Measurements from ENCODE around the gene CFAP206. TPM values are rescaled to one million over a fixed set of nuclear protein-coding genes. Genes with fewer than 3 reads are reported as not detected.

Gene CFAP206, protein sequence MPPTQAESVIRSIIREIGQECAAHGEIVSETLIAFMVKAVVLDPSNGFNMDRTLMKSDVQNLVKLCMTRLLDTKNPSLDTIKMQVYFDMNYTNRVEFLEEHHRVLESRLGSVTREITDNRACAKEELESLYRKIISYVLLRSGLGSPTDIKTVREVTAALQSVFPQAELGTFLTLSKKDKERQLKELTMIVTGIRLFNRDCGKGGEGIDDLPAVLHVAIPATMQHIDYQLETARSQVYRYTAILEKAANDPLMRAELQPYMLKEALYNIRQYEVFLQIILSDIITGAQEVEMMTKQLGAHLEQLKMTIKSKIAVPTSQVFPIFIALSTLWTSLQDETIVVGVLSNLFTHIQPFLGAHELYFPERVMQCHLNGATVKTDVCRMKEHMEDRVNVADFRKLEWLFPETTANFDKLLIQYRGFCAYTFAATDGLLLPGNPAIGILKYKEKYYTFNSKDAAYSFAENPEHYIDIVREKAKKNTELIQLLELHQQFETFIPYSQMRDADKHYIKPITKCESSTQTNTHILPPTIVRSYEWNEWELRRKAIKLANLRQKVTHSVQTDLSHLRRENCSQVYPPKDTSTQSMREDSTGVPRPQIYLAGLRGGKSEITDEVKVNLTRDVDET
- polyA plus RNA-seq (ENCODE audit: insufficient read length in 4 of 4), result 1 to 10 TPM in 3 of 4 donors, under 1 TPM in 1; 0.37 to 3.7 (median 3.1) TPM

DNA sequence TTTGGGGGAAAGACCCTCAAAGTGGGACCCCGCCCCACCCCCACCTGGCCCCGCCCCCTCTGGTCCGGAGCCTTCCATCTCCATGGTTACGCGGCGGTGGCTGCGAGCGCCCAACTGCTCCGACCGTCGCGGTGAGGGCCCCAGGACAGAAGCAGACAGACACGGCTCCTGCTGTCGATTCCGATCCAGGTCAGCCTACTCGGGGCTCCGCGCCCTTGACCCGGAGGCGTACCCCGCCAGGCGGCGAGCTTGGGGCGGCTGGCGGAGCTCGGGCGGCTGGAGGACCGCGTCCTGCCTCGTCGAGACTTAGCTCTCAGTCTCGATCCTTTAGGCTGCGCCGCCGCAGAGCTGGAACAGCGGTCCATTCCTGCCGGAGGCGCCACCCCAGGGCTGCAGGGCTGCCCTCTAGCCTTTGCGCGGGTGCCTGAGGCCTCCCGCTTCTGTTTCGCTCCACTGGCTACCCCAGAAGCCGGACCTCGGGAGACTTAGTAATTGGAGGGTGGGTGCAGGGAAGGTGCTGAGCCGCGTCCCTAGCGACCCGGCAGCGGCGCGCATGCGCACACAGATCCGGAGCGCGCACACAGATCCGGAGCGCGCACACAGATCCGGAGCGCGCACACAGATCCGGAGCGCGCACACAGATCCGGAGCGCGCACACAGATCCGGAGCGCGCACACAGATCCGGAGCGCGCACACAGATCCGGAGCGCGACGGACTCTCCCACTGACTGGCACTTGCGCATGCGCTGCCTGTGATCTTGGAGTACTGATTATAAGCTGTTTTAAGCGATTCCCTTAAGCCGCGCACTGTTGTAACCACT is at the start of gene CFAP206:
CFAP206 (plus strand) TSS at position 72 of the 820 bp plus-strand sequence. CDS start 1,868 bp downstream, outside the sequence.
- DNase-seq (ENCODE audit: low read depth in 4 of 4, low spot score in 3 of 4), result peak; percentile 69 to 79 (median 70)

DNA sequence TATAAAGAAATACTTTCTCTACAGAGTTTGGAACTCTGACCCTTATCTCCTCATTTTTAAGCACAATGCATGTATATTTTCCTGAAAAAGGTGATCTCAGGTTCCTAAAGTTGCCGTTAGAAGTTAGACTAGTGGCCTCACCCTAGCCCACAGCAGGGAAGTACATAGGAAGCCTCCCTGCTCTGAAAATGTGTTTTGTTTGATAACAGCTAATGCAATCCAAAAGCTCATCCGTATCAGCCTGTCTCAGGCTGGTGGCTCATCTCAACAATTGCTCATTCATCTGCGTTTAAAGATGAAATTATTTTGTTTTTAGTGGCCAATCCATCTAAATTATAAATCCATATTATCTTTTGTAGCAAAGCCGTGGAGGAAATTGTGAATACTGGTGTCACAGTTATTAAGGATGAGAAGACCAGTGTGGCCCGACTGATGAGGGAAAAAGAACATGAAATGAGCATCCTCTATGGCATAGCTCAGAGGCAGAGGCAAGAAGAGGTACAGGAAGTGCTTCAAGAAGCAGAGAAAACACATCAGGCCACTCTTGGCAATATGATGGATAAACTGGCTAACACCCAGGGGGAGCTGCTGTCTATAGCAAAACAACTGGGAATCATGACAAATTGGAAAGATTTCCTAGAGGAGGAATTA is 43.0 kb upstream of the CFAP206 start:
- DNase-seq (ENCODE audit: low read depth in 4 of 4, low spot score in 3 of 4), result no peak

GRCh38 chr6:87366072-87366827 is 41.5 kb upstream of the CFAP206 start:
- DNase-seq (ENCODE audit: low read depth in 4 of 4, low spot score in 3 of 4), result no peak

GRCh38 chr6:87366899-87367298 is 40.9 kb upstream of the CFAP206 start:
- no peak for DNase-seq (ENCODE audit: low read depth in 4 of 4, low spot score in 3 of 4)

DNA sequence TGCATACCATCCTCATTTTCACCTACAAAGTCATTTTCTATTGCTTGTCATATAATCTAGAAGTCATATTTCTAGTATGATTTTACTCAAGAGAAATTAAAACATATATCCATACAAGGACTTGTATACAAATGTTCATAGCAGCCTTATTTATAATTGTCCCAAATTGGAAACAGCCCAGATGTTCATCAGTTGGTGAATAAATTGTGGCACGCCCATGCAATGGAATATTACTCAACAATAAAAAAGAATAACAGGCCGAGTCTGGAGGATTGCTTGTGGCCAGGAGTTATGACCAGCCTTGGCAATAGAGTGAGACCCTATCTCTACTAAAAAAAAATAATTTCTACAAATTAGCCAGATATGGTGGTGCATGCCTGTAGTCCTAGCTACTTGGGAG is 34.4 kb upstream of the CFAP206 start:
- DNase-seq (ENCODE audit: low read depth in 4 of 4, low spot score in 3 of 4), result no peak

DNA sequence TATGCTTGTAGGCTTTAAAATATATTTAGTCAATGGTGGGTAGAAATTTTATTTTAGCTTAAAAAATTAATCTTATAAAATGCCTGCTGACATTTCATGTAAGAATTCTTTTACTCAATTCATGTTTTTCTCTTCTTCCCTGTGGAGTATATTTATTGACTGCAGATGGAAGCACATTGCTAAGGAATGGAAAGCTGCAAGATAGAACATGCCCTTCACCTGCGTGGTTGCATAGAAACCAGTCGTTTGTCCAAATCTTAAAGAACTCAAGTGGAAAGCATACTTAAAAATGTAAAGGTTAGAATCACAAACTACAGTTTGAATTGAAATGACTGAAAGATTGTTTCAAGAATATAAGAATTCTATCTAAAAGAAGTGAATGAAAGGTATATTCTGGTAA is 32.5 kb upstream of the CFAP206 start:
- DNase-seq (ENCODE audit: low read depth in 4 of 4, low spot score in 3 of 4), result no peak

GRCh38 chr6:87376643-87377042 is 31.1 kb upstream of the CFAP206 start:
- DNase-seq (ENCODE audit: low read depth in 4 of 4, low spot score in 3 of 4), result no peak

- no peak for DNase-seq (ENCODE audit: low read depth in 4 of 4, low spot score in 3 of 4)
These were observed 28.8 kb upstream of the CFAP206 start for GRCh38 chr6:87378947-87379346.

DNA sequence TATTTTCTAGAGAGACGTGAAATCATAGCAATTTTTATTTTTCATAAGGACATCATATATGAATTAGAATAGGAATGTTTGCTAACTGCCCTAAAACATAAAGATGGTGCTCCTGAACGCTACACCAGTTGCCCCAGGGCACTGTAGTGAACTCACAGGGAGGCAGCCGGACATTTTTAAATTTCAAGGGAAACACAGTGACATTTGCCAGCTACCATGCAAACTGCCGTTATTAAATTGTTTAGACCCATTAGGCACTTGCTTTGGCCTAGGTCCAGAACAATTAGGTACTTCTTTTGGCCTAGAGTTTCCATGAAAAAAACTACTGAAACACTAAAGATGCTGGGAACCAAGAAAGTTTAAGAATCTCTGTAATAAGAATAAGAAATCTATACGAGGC is 24.9 kb upstream of the CFAP206 start:
- DNase-seq (ENCODE audit: low read depth in 4 of 4, low spot score in 3 of 4), result no peak

DNA sequence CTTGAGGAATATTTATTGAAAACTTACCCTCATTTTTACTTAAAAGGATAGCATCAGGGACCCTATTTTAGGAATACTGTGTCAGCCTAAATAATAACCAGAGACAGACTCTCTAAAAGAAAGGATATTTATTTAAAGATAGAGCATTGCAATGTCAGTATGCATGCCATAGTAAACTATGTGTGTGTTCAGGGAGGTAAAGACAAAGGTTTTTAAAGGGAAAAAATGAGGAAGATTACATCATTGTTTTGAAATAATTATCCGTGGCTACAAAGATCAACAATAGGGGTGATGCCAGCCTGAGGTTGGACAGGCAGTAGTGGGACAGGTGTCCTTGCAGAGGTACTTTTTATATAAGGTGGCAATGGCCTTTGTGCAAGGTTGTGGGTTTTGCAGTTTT is 23.7 kb upstream of the CFAP206 start:
- DNase-seq (ENCODE audit: low read depth in 4 of 4, low spot score in 3 of 4), result no peak

GRCh38 chr6:87384449-87384848 is 23.3 kb upstream of the CFAP206 start:
- DNase-seq (ENCODE audit: low read depth in 4 of 4, low spot score in 3 of 4), result no peak

DNA sequence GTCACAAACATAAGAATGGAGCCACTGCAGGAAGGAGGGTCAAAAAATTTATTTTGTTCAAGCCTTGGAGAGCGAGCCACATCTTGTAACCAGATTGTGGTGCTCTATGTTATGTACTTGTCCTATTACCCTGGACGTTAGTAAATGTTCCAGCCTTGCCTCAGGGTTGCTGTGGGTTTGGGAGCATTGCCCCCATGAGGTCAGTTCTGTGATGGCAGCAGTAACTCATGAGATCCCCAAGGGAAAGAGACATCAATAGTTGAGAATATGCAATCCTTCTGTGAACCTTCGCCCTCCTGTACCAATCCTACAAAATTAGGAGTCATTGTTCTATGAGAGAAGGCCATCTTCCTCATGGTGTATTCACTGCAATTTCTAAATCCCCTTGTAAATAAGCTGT is 16.4 kb upstream of the CFAP206 start:
- DNase-seq (ENCODE audit: low read depth in 4 of 4, low spot score in 3 of 4), result no peak

- peak in 3 of 4 donors; percentile 29 to 34 (median 29) for DNase-seq (ENCODE audit: low read depth in 4 of 4, low spot score in 3 of 4)
These were observed 14.6 kb upstream of the CFAP206 start for GRCh38 chr6:87393026-87393622.

GRCh38 chr6:87395431-87395830 is 12.3 kb upstream of the CFAP206 start:
- DNase-seq (ENCODE audit: low read depth in 4 of 4, low spot score in 3 of 4), result no peak

DNA sequence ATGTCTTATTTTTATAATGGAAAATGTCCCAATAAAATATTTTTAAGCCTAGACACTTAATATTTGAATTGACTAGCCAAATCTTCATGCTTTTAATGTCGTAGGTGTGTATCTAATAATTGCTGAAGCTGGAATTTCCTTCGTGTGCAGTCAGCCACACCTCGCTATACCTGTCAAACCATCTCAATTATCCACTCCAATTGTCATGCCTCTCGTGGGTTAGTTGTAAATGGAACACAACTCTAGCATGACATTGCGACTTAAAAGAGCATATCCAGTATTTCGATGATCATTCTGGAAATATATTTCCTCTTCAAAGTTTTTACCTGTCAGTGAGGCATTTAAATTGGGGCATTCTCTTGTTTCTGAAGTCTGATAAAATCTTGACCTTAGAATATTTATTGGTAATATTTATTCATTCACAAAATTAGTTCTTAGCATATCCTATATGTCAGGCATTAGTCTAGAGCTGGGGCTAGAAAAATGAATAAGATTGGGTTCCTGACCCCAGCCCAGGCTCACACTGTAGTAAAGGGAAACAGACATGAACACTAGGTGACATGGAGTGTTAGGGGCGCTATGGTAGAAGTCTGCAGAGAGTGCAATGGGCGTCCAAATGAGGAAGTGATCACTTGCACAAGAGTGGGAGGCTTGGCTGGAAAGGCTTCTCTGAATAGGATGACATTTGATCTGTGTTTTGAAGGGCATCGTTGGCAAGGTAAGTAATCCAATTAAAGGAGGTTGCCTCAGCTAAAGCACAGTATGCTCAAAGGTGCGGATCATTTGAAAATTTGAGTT is 11.0 kb upstream of the CFAP206 start:
- no peak for DNase-seq (ENCODE audit: low read depth in 4 of 4, low spot score in 3 of 4)

- no peak for DNase-seq (ENCODE audit: low read depth in 4 of 4, low spot score in 3 of 4)
These were observed 10.1 kb upstream of the CFAP206 start for GRCh38 chr6:87397656-87398055.

- DNase-seq (ENCODE audit: low read depth in 4 of 4, low spot score in 3 of 4), result no peak
These were observed 5.9 kb upstream of the CFAP206 start for GRCh38 chr6:87401832-87402231.

DNA sequence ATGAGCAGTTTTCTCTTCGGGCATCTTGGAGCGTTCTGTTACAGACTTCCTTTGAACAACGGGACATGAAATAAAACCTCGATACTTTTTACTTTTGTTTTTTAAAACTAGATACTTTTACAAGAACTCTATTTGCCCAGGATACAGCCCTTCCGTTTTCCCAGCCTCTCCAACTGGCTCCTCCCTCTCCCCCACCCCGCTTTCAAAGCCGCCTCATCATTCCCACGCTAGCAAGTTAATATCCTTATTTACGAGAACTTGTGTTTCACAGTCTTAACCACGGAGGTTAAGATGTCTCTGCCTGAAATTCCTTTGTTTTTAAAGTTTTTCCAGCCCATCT is 241 bp upstream of the CFAP206 start:
- peak in 1 of 4 donors; percentile 52 for DNase-seq (ENCODE audit: low read depth in 4 of 4, low spot score in 3 of 4)

- DNase-seq (ENCODE audit: low read depth in 4 of 4, low spot score in 3 of 4), result peak in 1 of 4 donors; percentile 50
These were observed 966 bp downstream of the CFAP206 start for GRCh38 chr6:87408721-87409155.

All from left renal pelvis (tissue), 4 donors.